HepG2 (cell line): Measurements from ENCODE around the gene PRSS21. TPM values are rescaled to one million over a fixed set of nuclear protein-coding genes. Genes with fewer than 3 reads are reported as not detected.

ENCODE experiments used
- ATAC-seq: fragments of 200-7000 bp; cut with Tn5 transposase; 3 replicates; pipeline ENCODE4 v1.9.1; 2020; ENCODE audit warnings: mild to moderate bottlenecking, moderate library complexity
- BruUV-seq: library from RNA; stranded (reverse); fragments of 400-500 nt; replicated peaks from 2 replicates; lab custom pipeline; 2021; lab: Mats Ljungman, UMichigan
- CTCF ChIA-PET: fragments of 300-600 bp; formaldehyde crosslinking; extraction: SDS; loops from one replicate; lab custom pipeline; 2021; ENCODE audit warnings: low total read pairs, inconsistent platforms, low intra/inter-chr PET ratio; lab: Yijun Ruan, JAX
- POLR2A ChIA-PET: fragments of 350-600 bp; sonication (Branson Sonifier 250); formaldehyde crosslinking; loops from one replicate; lab custom pipeline; 2020; ENCODE audit warnings: antibody characterized with exemption, inconsistent platforms; lab: Yijun Ruan, JAX
- DNase-seq: peaks from one replicate; pipeline ENCODE4 v3.0.0-alpha.2; 2015; ENCODE audit warnings: low spot score
- FAIRE-seq: peaks from 3 replicates; lab custom pipeline; 2011; peaks lifted over from hg19 to GRCh38; lab: Jason Lieb, UNC
- H2AFZ ChIP-seq: one replicate; pipeline ENCODE4 v1.6.1; 2011; ENCODE audit warnings: low read length, inconsistent platforms
- H3K27ac ChIP-seq: fragments of 300-600 bp; 3 replicates; pipeline ENCODE4 v1.8.0; 2011; ENCODE audit warnings: mixed run types, mild to moderate bottlenecking, mixed read lengths, low read length, inconsistent platforms; ENCODE audit not compliant: insufficient read depth; ENCODE audit errors: extremely low read length
- H3K27me3 ChIP-seq, 2 experiments: fragments of 200-600 bp in 1 of 2; 2 replicates in 1 of 2; 3 replicates in 1 of 2; pipeline versions ENCODE4 v1.6.0 to v1.8.0; 2011; ENCODE audit warnings: low read length in 2 of 2, mild to moderate bottlenecking in 2 of 2, moderate library complexity in 2 of 2, inconsistent platforms in 1 of 2; ENCODE audit not compliant: insufficient read depth in 2 of 2, control insufficient read depth in 1 of 2
- H3K36me3 ChIP-seq, 2 experiments: fragments of 200-600 bp in 1 of 2; replicated peaks in 1 of 2; 2 replicates in 1 of 2; 3 replicates in 1 of 2; pipeline versions ENCODE4 v1.5.1 to v1.8.0; 2011; ENCODE audit warnings: low read length in 2 of 2, inconsistent platforms in 1 of 2; ENCODE audit not compliant: insufficient read depth in 2 of 2, control insufficient read depth in 1 of 2
- H3K4me1 ChIP-seq: 2 replicates; pipeline ENCODE4 v1.5.1; 2012; ENCODE audit warnings: low read length, inconsistent platforms; ENCODE audit not compliant: insufficient read depth
- H3K4me2 ChIP-seq: 2 replicates; pipeline ENCODE4 v1.6.0; 2011; ENCODE audit warnings: low read depth, low read length, inconsistent platforms
- H3K4me3 ChIP-seq, 3 experiments: fragments of 200-600 bp in 1 of 3; sonication (generic), shearing (Covaris generic) in 1 of 3; replicated peaks in 1 of 3; 2 replicates each; pipeline ENCODE4 v1.5.1; 2011 to 2016; ENCODE audit warnings: low read length in 3 of 3, inconsistent platforms in 2 of 3, low read depth in 2 of 3, mild to moderate bottlenecking in 2 of 3, control low read depth in 1 of 3, mixed read lengths in 1 of 3; ENCODE audit not compliant: insufficient read depth in 1 of 3
- H3K79me2 ChIP-seq: one replicate; pipeline ENCODE4 v1.6.1; 2011; ENCODE audit warnings: low read length, inconsistent platforms; ENCODE audit not compliant: insufficient read depth
- H3K9ac ChIP-seq: 2 replicates; pipeline ENCODE4 v1.6.0; 2011; ENCODE audit warnings: mild to moderate bottlenecking, low read depth, low read length, inconsistent platforms; ENCODE audit not compliant: insufficient read depth
- H3K9me3 ChIP-seq: 2 replicates; pipeline ENCODE4 v1.5.1; 2012; ENCODE audit warnings: mild to moderate bottlenecking, low read length
- H4K20me1 ChIP-seq: 2 replicates; pipeline ENCODE4 v1.6.0; 2011; ENCODE audit warnings: inconsistent platforms, mild to moderate bottlenecking, low read length, moderate library complexity; ENCODE audit not compliant: insufficient read depth
- FOXK1 ChIP-seq: sonication (generic); formaldehyde crosslinking; IDR thresholded peaks from 2 replicates; pipeline ENCODE4 v1.4.0; 2020; ENCODE audit warnings: low read depth, missing genetic modification reagents, borderline replicate concordance
- KAT2B ChIP-seq: fragments of 150-350 bp; IDR thresholded peaks from 2 replicates; pipeline ENCODE4 v1.6.1; 2014; ENCODE audit warnings: low read depth, low read length, borderline replicate concordance
- MAF1 ChIP-seq: sonication (generic); formaldehyde crosslinking; IDR thresholded peaks from 2 replicates; pipeline ENCODE4 v1.5.0; 2020; ENCODE audit warnings: missing genetic modification reagents, borderline replicate concordance
- MTF1 ChIP-seq: sonication (generic); formaldehyde crosslinking; IDR thresholded peaks from 2 replicates; pipeline ENCODE4 v1.5.0; 2020; ENCODE audit warnings: missing genetic modification reagents
- NFE2L1 ChIP-seq: sonication (generic); formaldehyde crosslinking; IDR thresholded peaks from 2 replicates; pipeline ENCODE4 v1.4.0; 2020; ENCODE audit warnings: missing genetic modification reagents, mild to moderate bottlenecking, borderline replicate concordance
- PREB ChIP-seq: sonication (generic); formaldehyde crosslinking; IDR thresholded peaks from 2 replicates; pipeline ENCODE4 v1.4.0; 2020; ENCODE audit warnings: missing genetic modification reagents
- SETDB1 ChIP-seq: sonication (generic); formaldehyde crosslinking; IDR thresholded peaks from 2 replicates; pipeline ENCODE4 v1.5.1; 2020; ENCODE audit warnings: missing genetic modification reagents, mild to moderate bottlenecking, borderline replicate concordance
- TRIM22 ChIP-seq: fragments of 450-650 bp; IDR thresholded peaks from 2 replicates; pipeline ENCODE4 v1.6.1; 2017
- ZNF30 ChIP-seq: sonication (generic); formaldehyde crosslinking; IDR thresholded peaks from 2 replicates; pipeline ENCODE4 v1.5.0; 2020; ENCODE audit warnings: mild to moderate bottlenecking, missing genetic modification reagents
- ZNF550 ChIP-seq: sonication (generic); formaldehyde crosslinking; IDR thresholded peaks from 2 replicates; pipeline ENCODE4 v1.4.0; 2020; ENCODE audit warnings: mild to moderate bottlenecking, missing genetic modification reagents, borderline replicate concordance
- ZNF674 ChIP-seq: sonication (generic); formaldehyde crosslinking; IDR thresholded peaks from 2 replicates; pipeline ENCODE4 v1.5.0; 2020; ENCODE audit warnings: low read depth, mild to moderate bottlenecking, missing genetic modification reagents
- ZZZ3 ChIP-seq: sonication (generic); formaldehyde crosslinking; IDR thresholded peaks from 2 replicates; pipeline ENCODE4 v1.4.0; 2020; ENCODE audit warnings: missing genetic modification reagents, mild to moderate bottlenecking, borderline replicate concordance
- WGBS: methylation state at CpG from one replicate; pipeline ENCODE4 v1.1.6; 2017; ENCODE audit warnings: low lambda C conversion rate; 5-methylcytosine and 5-hydroxymethylcytosine counted together
- in situ Hi-C: cut with HindIII; loops from 2 replicates; pipeline ENCODE4 v1.10.0; 2017; ENCODE audit warnings: low pct_unique_long_range_greater_than_20kb; ENCODE audit not compliant: extremely low pct_ligation_motif_present
- intact Hi-C: fragments of 100-400 bp; cut with micrococcal nuclease; formaldehyde crosslinking; loops from one replicate; pipeline ENCODE4 v1.10.0; 2022; ENCODE audit not compliant: unreplicated experiment
- polyA plus RNA-seq, 8 experiments: library from polyadenylated mRNA; depleted of rRNA in 3 of 8; stranded (reverse) in 7 of 8; unstranded in 1 of 8; fragments of >200 nt; fragmentation: Illumina TruSeq in 4 of 8; extraction: Trizol in 4 of 8; gene quantifications; 2 replicates each; pipeline versions ENCODE4 v1.2.1 to v1.2.3, GENCODE V29; 2011 to 2016; ENCODE audit warnings: low read depth in 4 of 8, missing spikeins in 1 of 8, mixed read lengths in 1 of 8; ENCODE audit not compliant: insufficient read depth in 1 of 8
- total RNA-seq, 5 experiments: library from RNA; depleted of rRNA; stranded (reverse); fragments of >200 nt; fragmentation: Illumina TruSeq; extraction: Trizol; gene quantifications; 2 replicates each; pipeline ENCODE4 v1.2.3, GENCODE V29; 2016; ENCODE audit warnings: low read depth in 1 of 5

Gene PRSS21
- total and polyA plus RNA-seq, 2 of the 13 experiments (the other 11 are each of a cell fraction or from before 2014, with no cell fraction given), result not detected

- H4K20me1 ChIP-seq, result no peaks in the 10 kb centered on the region
- no peak overlapping the region for H3K4me3 ChIP-seq
- POLR2A ChIA-PET, result interaction anchor here (1.1 kb wide), 1 partner anchor 8 kb away, joined by 3 read pairs; no protein-coding TSS in a partner anchor
- ATAC-seq, result no peak
- FAIRE-seq, result no peak
- TF ChIP-seq SETDB1, result no peak
- no peak for TF ChIP-seq TRIM22
- TF ChIP-seq MAF1 (CRISPR knock-in tag), result no peak
- no peak for TF ChIP-seq FOXK1 (CRISPR knock-in tag)
- no peak for TF ChIP-seq ZNF550
- TF ChIP-seq PREB (CRISPR knock-in tag), result no peak
- TF ChIP-seq NFE2L1 (CRISPR knock-in tag), result no peak
- no peak for TF ChIP-seq ZNF30
- no peak for TF ChIP-seq MTF1
- no peak for TF ChIP-seq ZZZ3 (CRISPR knock-in tag)
- no peak for TF ChIP-seq KAT2B
- no peak for TF ChIP-seq ZNF674 (CRISPR knock-in tag)
- no peaks in the 10 kb centered on the region for H3K79me2 ChIP-seq
- H3K4me2 ChIP-seq, result no peak overlapping the region
- H3K27ac ChIP-seq, result no peak overlapping the region
- BruUV-seq, result no TSS peak
- CTCF ChIA-PET, result no interaction called here
- no peak overlapping the region for H3K9ac ChIP-seq
- no peaks in the 10 kb centered on the region for H3K36me3 ChIP-seq
- no peaks in the 10 kb centered on the region for H3K9me3 ChIP-seq
- in situ Hi-C loops, result no loop called here
- H3K4me1 ChIP-seq, result peaks cover 22% of the 10 kb centered on the region
- no peak overlapping the region for H2AFZ ChIP-seq
- peaks cover 4 to 54% of the 10 kb centered on the region in 2 experiments; a peak in 4 of 5 replicates for H3K27me3 ChIP-seq
- DNase-seq, result no peak
- intact Hi-C loops, result no loop called here
- 50% methylated on average over 6 of the region's 15 CpGs for WGBS
Measured at GRCh38 chr16:2783581-2784357, 33.3 kb upstream of the PRSS21 start.
